Measurements from ENCODE around the gene TJP3.
"Not testable (repeated sequence)": the region's sequence is repeated elsewhere in the genome, so short reads cannot be mapped to it uniquely, and the experiment has no call there.

TJP3 gene

DNA sequence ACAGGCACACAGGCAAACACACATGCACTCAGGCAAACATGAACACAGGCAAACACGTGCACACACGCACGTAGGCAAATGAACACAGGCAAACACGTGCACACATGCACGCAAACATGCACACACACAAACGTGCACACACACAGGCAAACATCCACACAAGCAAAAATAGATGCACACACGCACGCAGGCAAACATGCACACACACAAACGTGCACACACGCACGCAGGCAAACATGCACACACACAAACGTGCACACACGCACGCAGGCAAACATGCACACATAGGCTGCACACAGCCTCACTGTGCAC lies 41.7 kb upstream of the TJP3 start:
- H3K4me3 ChIP-seq (ENCODE audit: low read length); H3K9me3 ChIP-seq (ENCODE audit: insufficient read depth, low read depth, low read length); H3K9ac ChIP-seq (ENCODE audit: low read depth, low read length); H3K27me3 ChIP-seq (ENCODE audit: insufficient read depth, low read length); H3K27ac ChIP-seq (ENCODE audit: low read depth, low read length): not testable (repeated sequence)
- peaks cover 11% of the 10 kb centered on the region; the same call in 1 of the 2 replicates for H3K4me1 ChIP-seq (ENCODE audit: insufficient read depth, low read length)
- 96% methylated on average over 14 of the region's 14 CpGs for WGBS
- peaks cover 35% of the 10 kb centered on the region for H3K36me3 ChIP-seq (ENCODE audit: insufficient read depth, low read length)

DNA sequence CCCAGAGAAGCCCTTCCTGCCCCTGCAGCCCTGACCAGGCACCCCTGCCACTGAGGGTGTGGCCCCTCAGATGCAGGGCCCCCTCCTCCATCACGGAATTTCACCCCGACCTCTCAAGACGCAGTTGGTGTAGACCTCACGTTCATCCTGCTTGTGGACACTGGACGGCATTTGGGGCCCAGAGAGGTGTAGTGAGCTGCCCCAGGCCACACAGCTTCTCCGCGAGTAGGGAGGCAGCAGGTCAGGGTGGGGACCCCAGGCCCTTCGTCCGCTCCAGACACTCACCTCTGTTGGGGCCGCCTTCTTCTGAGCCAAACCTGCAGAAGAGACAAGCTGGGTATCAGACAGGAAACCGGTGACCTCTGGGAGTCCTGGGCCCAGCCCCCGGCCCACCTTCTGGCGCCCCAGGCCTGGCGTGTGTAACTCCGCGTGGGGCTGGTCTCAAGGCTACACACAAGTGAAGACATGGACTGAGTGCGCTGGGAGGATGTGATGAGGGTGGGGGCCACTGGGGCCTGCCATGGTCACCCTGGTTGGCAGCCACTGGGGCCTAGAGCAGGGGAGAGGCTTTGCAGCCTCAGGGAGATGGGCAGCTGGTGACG lies 41.0 kb upstream of the TJP3 start:
- H3K27ac ChIP-seq (ENCODE audit: low read depth, low read length), result no peak overlapping the region
- H3K27me3 ChIP-seq (ENCODE audit: insufficient read depth, low read length), result no peaks in the 10 kb centered on the region
- H3K4me3 ChIP-seq (ENCODE audit: low read length), result no peak overlapping the region
- peaks cover 30% of the 10 kb centered on the region for H3K36me3 ChIP-seq (ENCODE audit: insufficient read depth, low read length)
- H3K4me1 ChIP-seq (ENCODE audit: insufficient read depth, low read length), result peaks cover 17% of the 10 kb centered on the region; the same call in 1 of the 2 replicates
- H3K9ac ChIP-seq (ENCODE audit: low read depth, low read length), result no peak overlapping the region
- WGBS, result 93% methylated on average over 18 of the region's 18 CpGs
- H3K9me3 ChIP-seq (ENCODE audit: insufficient read depth, low read depth, low read length), result no peaks in the 10 kb centered on the region

DNA sequence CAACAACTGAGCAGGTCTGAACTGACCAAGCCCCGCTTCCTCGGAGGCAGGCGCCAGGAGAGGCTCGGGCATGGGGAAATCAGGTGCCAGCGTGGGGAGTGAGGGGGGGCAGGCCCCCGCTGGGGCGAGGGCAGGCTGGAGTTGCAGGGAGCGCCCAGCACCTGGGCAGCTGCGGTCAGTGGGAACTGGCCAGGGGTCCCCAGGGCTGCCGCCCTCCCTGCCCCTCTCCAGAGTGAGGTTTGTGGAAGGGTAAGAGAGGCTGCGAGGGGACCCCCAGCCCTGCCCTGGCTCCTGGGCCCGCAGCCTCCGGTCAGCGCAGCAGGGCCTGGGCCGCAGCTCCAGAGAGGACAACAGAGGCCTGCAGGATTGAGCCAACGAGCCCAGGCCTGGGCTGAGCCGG lies 40.4 kb upstream of the TJP3 start:
- no peak overlapping the region for H3K4me3 ChIP-seq (ENCODE audit: low read length)
- peaks cover 22% of the 10 kb centered on the region; the same call in 1 of the 2 replicates for H3K4me1 ChIP-seq (ENCODE audit: insufficient read depth, low read length)
- H3K27ac ChIP-seq (ENCODE audit: low read depth, low read length), result no peak overlapping the region
- H3K27me3 ChIP-seq (ENCODE audit: insufficient read depth, low read length), result no peaks in the 10 kb centered on the region
- no peaks in the 10 kb centered on the region for H3K9me3 ChIP-seq (ENCODE audit: insufficient read depth, low read depth, low read length)
- H3K9ac ChIP-seq (ENCODE audit: low read depth, low read length), result 0 out of 2 replicates have a peak overlapping the region, but pooled peaks have one; percentile 11
- peaks cover 27% of the 10 kb centered on the region for H3K36me3 ChIP-seq (ENCODE audit: insufficient read depth, low read length)
- 94% methylated on average over 17 of the region's 17 CpGs for whole genome bisulfite sequencing

DNA sequence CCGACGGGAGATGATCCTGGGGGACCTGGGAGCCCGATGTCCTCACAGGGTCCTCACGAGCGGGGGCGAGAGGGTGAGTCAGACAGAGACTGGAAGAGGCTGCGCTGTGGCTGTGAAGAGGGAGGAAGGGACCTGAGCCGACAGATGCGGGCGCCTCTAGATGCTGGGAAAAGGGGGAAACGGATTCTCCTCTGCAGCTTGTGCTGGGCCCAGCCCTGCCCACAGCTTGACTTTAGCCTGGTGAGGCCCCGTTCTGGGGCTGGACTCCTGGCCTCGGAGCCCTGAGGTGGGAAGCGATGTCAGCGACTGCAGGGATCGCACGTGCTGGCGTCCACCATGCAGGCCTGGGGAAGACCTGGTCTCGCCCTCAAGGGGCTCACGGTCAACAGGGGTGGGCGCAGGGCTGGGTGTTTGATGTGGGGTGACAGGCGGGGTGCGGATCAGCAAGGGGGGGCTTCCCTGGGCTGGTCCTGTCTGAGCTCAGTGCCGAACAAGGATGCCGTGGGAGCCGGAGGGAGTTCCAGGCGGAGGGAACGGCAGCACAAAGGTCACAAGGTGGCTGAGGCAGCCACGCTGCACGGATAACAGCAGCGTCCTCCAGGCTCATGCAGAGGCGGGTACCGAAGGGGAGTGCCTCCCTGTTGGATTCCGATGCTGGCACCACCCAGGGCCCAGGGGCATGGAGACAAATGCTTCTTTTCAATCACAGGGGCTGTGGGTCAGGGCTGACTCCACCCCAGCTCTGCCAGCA lies 39.7 kb upstream of the TJP3 start:
- WGBS, result 87% methylated on average over 34 of the region's 34 CpGs
- no peak overlapping the region for H3K4me3 ChIP-seq (ENCODE audit: low read length)
- peaks cover 22% of the 10 kb centered on the region; the same call in 1 of the 2 replicates for H3K4me1 ChIP-seq (ENCODE audit: insufficient read depth, low read length)
- H3K36me3 ChIP-seq (ENCODE audit: insufficient read depth, low read length), result peaks cover 20% of the 10 kb centered on the region
- 0 out of 2 replicates have a peak overlapping the region, but pooled peaks have one; percentile 11 for H3K9ac ChIP-seq (ENCODE audit: low read depth, low read length)
- no peak overlapping the region; the same call in 1 of the 2 replicates for H3K27ac ChIP-seq (ENCODE audit: low read depth, low read length)
- no peaks in the 10 kb centered on the region for H3K27me3 ChIP-seq (ENCODE audit: insufficient read depth, low read length)
- no peaks in the 10 kb centered on the region for H3K9me3 ChIP-seq (ENCODE audit: insufficient read depth, low read depth, low read length)

DNA sequence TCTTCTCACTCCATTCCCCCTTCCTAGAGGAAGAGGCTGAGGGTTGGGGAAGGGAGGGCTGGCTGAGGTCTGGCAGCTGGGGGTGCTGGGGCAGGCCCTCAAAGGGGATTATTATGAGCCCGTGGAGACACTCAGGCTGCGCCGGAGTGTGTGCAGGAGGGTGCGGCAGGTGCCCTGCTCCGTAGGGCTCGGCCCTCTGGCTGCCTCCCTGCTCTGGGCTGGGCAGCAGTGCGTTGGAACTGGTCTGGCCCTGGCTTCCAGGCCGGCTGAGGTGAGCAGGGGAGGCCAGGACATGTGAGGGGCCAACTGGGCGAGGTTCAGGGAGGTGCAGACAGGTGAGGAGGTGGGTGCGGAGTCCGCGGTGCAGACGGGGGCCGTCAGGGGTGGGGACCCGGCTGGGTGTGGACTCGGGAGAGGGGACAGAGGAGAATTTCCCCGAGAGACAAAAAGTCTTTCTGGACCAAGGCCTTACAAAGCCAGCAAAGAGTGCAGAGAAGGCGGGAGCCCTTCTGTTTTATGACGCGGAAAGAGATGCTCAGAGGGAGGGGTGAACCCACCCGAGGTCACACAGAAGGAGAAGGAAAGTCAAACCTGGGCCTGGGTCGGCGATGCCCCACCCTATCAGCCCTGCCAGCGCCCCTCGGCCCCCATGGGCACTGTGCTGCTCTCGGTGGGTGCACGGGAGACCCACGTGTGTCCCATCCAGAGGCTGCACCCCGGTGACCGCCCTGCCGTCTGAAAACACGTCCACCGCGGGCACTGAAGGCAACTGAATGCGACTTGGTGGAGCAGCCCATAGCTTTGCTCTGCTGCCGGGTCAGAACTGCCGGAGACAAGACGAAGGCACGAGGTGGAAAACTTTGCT lies 38.9 kb upstream of the TJP3 start:
- H3K36me3 ChIP-seq (ENCODE audit: insufficient read depth, low read length), result peaks cover 12% of the 10 kb centered on the region
- 83% methylated on average over 39 of the region's 39 CpGs for WGBS
- H3K4me3 ChIP-seq (ENCODE audit: low read length), result no peak overlapping the region
- peak overlapping the region; percentile 45 for H3K27ac ChIP-seq (ENCODE audit: low read depth, low read length)
- H3K27me3 ChIP-seq (ENCODE audit: insufficient read depth, low read length), result no peaks in the 10 kb centered on the region
- H3K9ac ChIP-seq (ENCODE audit: low read depth, low read length), result 0 out of 2 replicates have a peak overlapping the region, but pooled peaks have one; percentile 5
- peaks cover 22% of the 10 kb centered on the region; the same call in 1 of the 2 replicates for H3K4me1 ChIP-seq (ENCODE audit: insufficient read depth, low read length)
- H3K9me3 ChIP-seq (ENCODE audit: insufficient read depth, low read depth, low read length), result no peaks in the 10 kb centered on the region

DNA sequence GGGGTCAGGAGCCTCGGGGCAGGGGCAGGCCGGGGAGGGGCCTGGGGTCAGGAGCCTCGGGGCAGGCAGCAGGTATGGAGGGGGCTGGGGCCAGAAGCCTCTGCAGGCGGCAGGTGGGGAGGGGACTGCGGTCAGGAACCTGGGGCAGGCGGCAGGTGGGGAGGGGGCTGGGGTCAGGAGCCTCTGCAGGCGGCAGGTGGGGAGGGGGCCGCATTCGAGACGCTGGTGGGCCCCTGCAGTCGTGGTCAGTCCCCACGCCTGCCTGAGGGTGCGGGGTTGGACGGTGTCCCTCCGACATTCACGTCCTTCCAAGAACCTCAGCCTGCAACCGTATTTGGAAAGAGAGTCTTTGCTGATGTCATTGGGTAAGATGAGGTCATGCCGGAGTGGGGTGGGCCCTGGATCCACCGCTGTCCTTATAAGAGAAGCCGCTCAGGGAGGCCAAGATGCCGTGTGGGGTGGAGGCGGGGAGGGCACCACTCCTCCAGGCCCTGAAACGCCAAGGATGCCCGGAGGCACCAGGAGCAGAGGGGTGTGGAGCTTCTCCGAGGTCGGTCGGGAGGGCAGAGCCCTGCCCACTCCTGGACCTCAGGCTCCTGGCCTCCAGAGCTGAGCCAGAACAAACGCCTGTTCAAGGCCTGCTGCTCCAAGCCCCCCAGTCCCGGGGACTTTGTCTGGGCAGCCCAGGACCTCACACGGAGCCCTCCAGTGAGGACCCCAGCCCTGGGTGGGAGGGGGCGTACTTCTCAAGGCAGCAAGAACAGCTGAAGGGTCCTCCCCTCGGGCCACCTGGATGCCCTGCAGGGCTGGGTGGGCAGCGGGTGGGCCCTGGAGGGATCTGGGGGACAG lies 38.0 kb upstream of the TJP3 start:
- no peaks in the 10 kb centered on the region for H3K9me3 ChIP-seq (ENCODE audit: insufficient read depth, low read depth, low read length)
- H3K36me3 ChIP-seq (ENCODE audit: insufficient read depth, low read length), result peaks cover 4% of the 10 kb centered on the region; the same call in 1 of the 2 replicates
- peak overlapping the region; percentile 72 for H3K27ac ChIP-seq (ENCODE audit: low read depth, low read length)
- H3K4me3 ChIP-seq (ENCODE audit: low read length), result no peak overlapping the region
- H3K4me1 ChIP-seq (ENCODE audit: insufficient read depth, low read length), result peaks cover 22% of the 10 kb centered on the region; the same call in 1 of the 2 replicates
- WGBS, result 50% methylated on average over 33 of the region's 33 CpGs
- H3K27me3 ChIP-seq (ENCODE audit: insufficient read depth, low read length), result no peaks in the 10 kb centered on the region
- H3K9ac ChIP-seq (ENCODE audit: low read depth, low read length), result peak overlapping the region; percentile 50; the same call in 1 of the 2 replicates

DNA sequence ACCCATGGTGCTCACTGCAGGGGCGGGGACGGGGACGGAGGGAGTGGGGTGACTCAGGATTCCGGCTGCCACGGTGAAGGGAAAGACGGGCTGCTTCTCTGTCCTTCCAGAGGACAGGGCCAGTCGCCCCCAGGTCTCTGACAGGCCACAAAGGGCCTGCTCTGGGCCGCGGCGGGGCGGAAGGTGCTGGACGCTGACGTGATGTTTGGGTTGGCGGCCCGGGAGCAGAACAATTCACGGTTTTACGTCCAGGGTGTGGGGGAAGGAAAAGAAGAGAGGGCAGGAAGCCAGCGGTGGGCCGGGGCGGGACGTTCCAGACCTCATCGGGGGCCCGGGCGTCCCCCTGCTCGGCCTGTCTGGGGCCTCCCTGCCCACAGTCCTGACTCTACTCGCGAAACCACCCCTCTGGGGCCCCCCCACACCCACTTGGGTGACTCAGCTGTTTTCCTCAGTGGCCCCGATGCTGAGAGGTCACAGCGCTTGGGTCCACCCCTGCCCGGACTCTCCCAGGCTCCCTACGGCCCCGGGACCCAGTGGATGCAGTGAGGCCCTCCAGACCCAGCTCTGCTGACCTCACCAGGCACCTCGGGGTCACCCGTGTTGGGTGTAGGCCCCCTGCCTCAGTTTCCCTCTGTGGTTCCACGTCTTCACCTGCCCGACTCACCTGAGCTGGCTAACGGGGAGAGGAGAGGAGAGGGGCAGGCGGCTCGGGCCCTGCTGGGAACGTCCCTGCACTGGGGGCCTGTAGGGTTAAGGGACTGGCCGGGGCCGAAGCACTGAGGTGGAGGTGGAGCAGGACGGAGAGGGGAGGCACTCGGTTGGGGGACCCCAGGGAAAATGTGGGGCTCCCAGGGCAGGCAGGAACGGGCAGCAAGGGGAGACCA lies 37.1 kb upstream of the TJP3 start:
- Histone ChIP-seq H3K4me3 (ENCODE audit: low read length) (no peak overlapping the region), H3K27me3 (ENCODE audit: insufficient read depth, low read length) (no peaks in the 10 kb centered on the region), H3K4me1 (ENCODE audit: insufficient read depth, low read length) (peaks cover 22% of the 10 kb centered on the region; the same call in 1 of the 2 replicates), H3K27ac (ENCODE audit: low read depth, low read length) (peak overlapping the region; percentile 72), H3K36me3 (ENCODE audit: insufficient read depth, low read length) (peaks cover 2% of the 10 kb centered on the region; the same call in 1 of the 2 replicates), H3K9ac (ENCODE audit: low read depth, low read length) (peak overlapping the region; percentile 22; the same call in 1 of the 2 replicates), H3K9me3 (ENCODE audit: insufficient read depth, low read depth, low read length) (no peaks in the 10 kb centered on the region)
- WGBS, result 68% methylated on average over 45 of the region's 45 CpGs

DNA sequence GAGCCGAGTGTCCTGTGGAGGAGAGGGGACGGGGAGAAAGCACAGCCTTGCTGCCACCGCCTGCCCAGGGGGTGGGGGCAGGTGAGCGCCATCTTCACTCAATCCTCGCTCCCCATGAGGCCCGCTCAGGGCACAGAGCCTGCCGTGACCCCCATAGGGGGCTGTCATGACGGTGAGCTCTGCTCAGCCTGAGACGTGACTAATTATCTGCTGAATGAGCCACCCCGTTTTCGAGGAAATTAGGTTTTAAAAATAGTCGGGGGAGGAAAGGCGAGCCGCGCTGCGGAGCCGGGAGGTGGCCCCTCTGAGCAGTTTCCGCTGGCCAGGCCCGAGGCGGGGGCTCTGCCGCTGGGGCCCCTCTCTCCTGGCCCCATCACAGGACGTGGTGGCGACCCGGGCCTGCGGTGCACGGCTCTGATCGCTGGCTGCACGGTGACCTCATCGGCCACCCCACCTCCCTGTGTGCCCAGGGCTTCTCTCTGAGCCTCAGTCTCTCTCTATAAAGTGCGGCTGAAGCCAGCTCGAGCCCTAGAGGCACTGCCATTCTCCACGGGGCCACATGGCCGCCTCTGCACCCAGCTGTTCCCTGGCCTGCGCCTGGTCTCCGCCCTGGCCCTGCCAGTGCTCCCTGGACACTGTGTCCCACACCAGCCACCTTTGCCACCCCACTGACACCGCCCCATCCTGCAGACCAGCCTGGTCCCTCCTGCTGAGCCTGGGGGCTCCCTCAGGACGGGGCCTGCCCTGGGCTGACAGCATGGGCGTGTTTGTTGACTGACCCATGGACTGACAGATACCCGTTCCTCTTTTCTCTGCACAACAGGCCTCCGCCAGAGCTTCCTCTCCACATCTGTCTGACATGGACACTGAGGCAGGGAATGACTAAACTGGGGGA lies 36.3 kb upstream of the TJP3 start:
- Histone ChIP-seq H3K9ac (ENCODE audit: low read depth, low read length) (peak overlapping the region; percentile 34), H3K27ac (ENCODE audit: low read depth, low read length) (peak overlapping the region; percentile 60), H3K4me3 (ENCODE audit: low read length) (no peak overlapping the region), H3K4me1 (ENCODE audit: insufficient read depth, low read length) (peaks cover 22% of the 10 kb centered on the region; the same call in 1 of the 2 replicates), H3K36me3 (ENCODE audit: insufficient read depth, low read length) (peaks cover 2% of the 10 kb centered on the region; the same call in 1 of the 2 replicates), H3K9me3 (ENCODE audit: insufficient read depth, low read depth, low read length) (no peaks in the 10 kb centered on the region), H3K27me3 (ENCODE audit: insufficient read depth, low read length) (no peaks in the 10 kb centered on the region)
- 54% methylated on average over 40 of the region's 40 CpGs for WGBS

DNA sequence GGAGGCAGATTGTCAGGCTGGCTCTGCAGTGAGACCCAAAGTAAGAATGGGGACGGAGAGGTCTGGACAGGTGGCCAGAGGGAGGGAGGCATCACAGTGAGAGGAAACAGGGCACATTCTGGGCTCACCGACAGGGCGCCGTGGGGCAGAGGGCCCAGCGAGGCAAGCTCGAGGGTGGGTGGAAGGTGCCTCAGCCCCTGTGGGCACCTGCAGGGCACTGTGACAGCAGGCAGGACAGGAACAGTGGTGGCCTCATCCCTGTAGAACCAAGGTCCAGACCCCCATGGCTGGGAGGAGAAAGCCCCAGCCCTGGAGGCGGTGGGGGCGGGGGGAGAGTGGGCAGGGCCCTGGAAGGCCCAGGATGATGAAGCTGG lies 35.6 kb upstream of the TJP3 start:
- Histone ChIP-seq H3K36me3 (ENCODE audit: insufficient read depth, low read length) (no peaks in the 10 kb centered on the region), H3K27ac (ENCODE audit: low read depth, low read length) (no peak overlapping the region; the same call in 1 of the 2 replicates), H3K4me3 (ENCODE audit: low read length) (no peak overlapping the region), H3K9me3 (ENCODE audit: insufficient read depth, low read depth, low read length) (no peaks in the 10 kb centered on the region), H3K27me3 (ENCODE audit: insufficient read depth, low read length) (no peaks in the 10 kb centered on the region), H3K4me1 (ENCODE audit: insufficient read depth, low read length) (peaks cover 22% of the 10 kb centered on the region; the same call in 1 of the 2 replicates), H3K9ac (ENCODE audit: low read depth, low read length) (no peak overlapping the region)
- WGBS, result 96% methylated on average over 6 of the region's 8 CpGs

Data from HUES64 (cell line).